SK-N-SH (cell line): ENCODE results near the gene GLUL. TPM values are rescaled to one million over a fixed set of nuclear protein-coding genes. Genes with fewer than 3 reads are reported as not detected.

Source experiments
- CTCF ChIA-PET: fragments of 300-600, 350-600 bp; formaldehyde crosslinking; extraction: SDS; loops from one replicate; lab custom pipeline; 2021; lab: Yijun Ruan, JAX
- POLR2A ChIA-PET: fragments of 350-600 bp; sonication (Branson Sonifier 250); formaldehyde crosslinking; extraction: SDS; loops from one replicate; lab custom pipeline; 2020; ENCODE audit warnings: antibody characterized with exemption, inconsistent platforms; lab: Yijun Ruan, JAX
- DNase-seq: peaks from one replicate; pipeline ENCODE4 v3.0.0; 2012
- H2AFZ ChIP-seq: fragments of 200-600 bp; sonication (generic); 2 replicates; pipeline ENCODE4 v1.8.1; 2016; ENCODE audit warnings: antibody characterized with exemption, mild to moderate bottlenecking, low read depth
- H3F3A ChIP-seq: fragments of 200-600 bp; sonication (generic); replicated peaks from 2 replicates; pipeline ENCODE3; 2016; ENCODE audit warnings: antibody characterized with exemption, mild to moderate bottlenecking; ENCODE audit not compliant: insufficient read depth
- H3K27ac ChIP-seq, 2 experiments: fragments of 200-500 bp in 1 of 2; fragments of 200-600 bp in 1 of 2; sonication (Bioruptor generic) in 1 of 2; sonication (generic), shearing (Covaris generic) in 1 of 2; 2 replicates each; pipeline versions ENCODE4 v1.5.1 to v1.6.1; 2014 to 2016; ENCODE audit warnings: low read depth in 2 of 2, inconsistent platforms in 1 of 2, low read length in 1 of 2, mild to moderate bottlenecking in 1 of 2, mixed read lengths in 1 of 2
- H3K27me3 ChIP-seq: fragments of 200-600 bp; sonication (generic), shearing (Covaris generic); 2 replicates; pipeline ENCODE4 v1.6.1; 2016; ENCODE audit warnings: mixed run types; ENCODE audit not compliant: insufficient read depth
- H3K36me3 ChIP-seq, 2 experiments: fragments of 200-500 bp in 1 of 2; fragments of 200-600 bp in 1 of 2; sonication (Bioruptor generic) in 1 of 2; sonication (generic) in 1 of 2; replicated peaks in 1 of 2; 2 replicates each; pipeline versions ENCODE3 to v1.5.1; 2014 to 2016; ENCODE audit warnings: low read length in 1 of 2, mild to moderate bottlenecking in 1 of 2; ENCODE audit not compliant: insufficient read depth in 2 of 2, control insufficient read depth in 1 of 2
- H3K4me1 ChIP-seq, 2 experiments: fragments of 200-500 bp in 1 of 2; fragments of 200-600 bp in 1 of 2; sonication (Bioruptor generic) in 1 of 2; sonication (generic), shearing (Covaris generic) in 1 of 2; 2 replicates each; pipeline versions ENCODE4 v1.5.1 to v1.6.1; 2014 to 2016; ENCODE audit warnings: low read depth in 1 of 2, low read length in 1 of 2, mixed run types in 1 of 2; ENCODE audit not compliant: insufficient read depth in 2 of 2, control insufficient read depth in 1 of 2
- H3K4me2 ChIP-seq: fragments of 200-600 bp; sonication (generic), shearing (Covaris generic); 2 replicates; pipeline ENCODE4 v1.6.1; 2017; ENCODE audit warnings: mixed run types
- H3K4me3 ChIP-seq, 2 experiments: fragments of 200-500 bp in 1 of 2; fragments of 200-600 bp in 1 of 2; sonication (Bioruptor generic) in 1 of 2; sonication (generic), shearing (Covaris generic) in 1 of 2; 2 replicates each; pipeline versions ENCODE4 v1.5.1 to v1.8.1; 2014 to 2016; ENCODE audit warnings: low read depth in 2 of 2, inconsistent platforms in 1 of 2, low read length in 1 of 2, mild to moderate bottlenecking in 1 of 2, mixed read lengths in 1 of 2, moderate library complexity in 1 of 2
- H3K79me2 ChIP-seq: fragments of 200-600 bp; sonication (generic); 2 replicates; pipeline ENCODE4 v1.8.1; 2017; ENCODE audit warnings: mild to moderate bottlenecking; ENCODE audit not compliant: insufficient read depth
- H3K9ac ChIP-seq: fragments of 200-600 bp; sonication (generic); 2 replicates; pipeline ENCODE4 v1.6.1; 2017; ENCODE audit warnings: mixed run types
- H3K9me2 ChIP-seq: fragments of 200-600 bp; sonication (generic); 2 replicates; pipeline ENCODE4 v1.6.1; 2017; ENCODE audit warnings: mixed run types
- H3K9me3 ChIP-seq: fragments of 200-600 bp; sonication (generic); 2 replicates; pipeline ENCODE4 v1.6.1; 2017; ENCODE audit warnings: mixed run types, mild to moderate bottlenecking, moderate library complexity
- H4K20me1 ChIP-seq: fragments of 200-600 bp; sonication (generic); 2 replicates; pipeline ENCODE4 v1.6.1; 2017; ENCODE audit warnings: mild to moderate bottlenecking, mixed run types; ENCODE audit not compliant: insufficient read depth
- CHD2 ChIP-seq: fragments of 150-350 bp; IDR thresholded peaks from 2 replicates; pipeline ENCODE4 v1.6.1; 2018; ENCODE audit warnings: low read length; ENCODE audit not compliant: partially characterized antibody
- ELF1 ChIP-seq: IDR thresholded peaks from 2 replicates; pipeline ENCODE4 v1.4.0; 2012
- FOXM1 ChIP-seq: IDR thresholded peaks from 2 replicates; pipeline ENCODE4 v1.4.0; 2012; ENCODE audit warnings: low read depth, mild to moderate bottlenecking
- GABPA ChIP-seq: IDR thresholded peaks from 2 replicates; pipeline ENCODE4 v1.4.0; 2012; ENCODE audit warnings: low read depth, mild to moderate bottlenecking
- IRF3 ChIP-seq: fragments of 150-350 bp; IDR thresholded peaks from 2 replicates; pipeline ENCODE4 v1.6.1; 2016; ENCODE audit warnings: mild to moderate bottlenecking, low read depth, low read length
- MXI1 ChIP-seq: IDR thresholded peaks from 2 replicates; pipeline ENCODE4 v1.6.1; 2012; ENCODE audit warnings: mild to moderate bottlenecking, low read depth, low read length, improper control_type of control experiment
- NFIC ChIP-seq: IDR thresholded peaks from 2 replicates; pipeline ENCODE4 v1.4.0; 2012; ENCODE audit warnings: borderline replicate concordance
- POLR2AphosphoS5 ChIP-seq: IDR thresholded peaks from 2 replicates; pipeline ENCODE4 v1.6.1; 2012; ENCODE audit warnings: low read depth, low read length
- RAD21 ChIP-seq: IDR thresholded peaks from 2 replicates; pipeline ENCODE4 v1.6.1; 2012; ENCODE audit warnings: mild to moderate bottlenecking, low read length
- RCOR1 ChIP-seq: fragments of 150-350 bp; IDR thresholded peaks from 2 replicates; pipeline ENCODE4 v1.6.1; 2017; ENCODE audit warnings: antibody characterized with exemption, low read length
- RFX5 ChIP-seq: IDR thresholded peaks from 2 replicates; pipeline ENCODE4 v1.6.1; 2012; ENCODE audit warnings: mild to moderate bottlenecking, improper control_type of control experiment, low read length
- SIN3A ChIP-seq: IDR thresholded peaks from 2 replicates; pipeline ENCODE4 v1.6.1; 2012; ENCODE audit warnings: low read depth, mild to moderate bottlenecking, low read length, moderate library complexity, borderline replicate concordance
- TAF1 ChIP-seq: IDR thresholded peaks from 2 replicates; pipeline ENCODE4 v1.6.1; 2012; ENCODE audit warnings: low read depth, mild to moderate bottlenecking, low read length, moderate library complexity, borderline replicate concordance
- USF1 ChIP-seq: IDR thresholded peaks from 2 replicates; pipeline ENCODE4 v1.4.0; 2012; ENCODE audit warnings: low read depth, borderline replicate concordance
- YY1 ChIP-seq: IDR thresholded peaks from 2 replicates; pipeline ENCODE4 v1.4.0; 2012; ENCODE audit warnings: low read depth, mild to moderate bottlenecking
- WGBS: methylation state at CpG from one replicate; pipeline ENCODE4 v1.1.6; 2017; ENCODE audit warnings: low lambda C conversion rate; 5-methylcytosine and 5-hydroxymethylcytosine counted together
- polyA plus RNA-seq, 3 experiments: library from polyadenylated mRNA; depleted of rRNA; stranded (reverse); fragments of >200 nt; gene quantifications; 2 replicates each; pipeline ENCODE4 v1.2.3, GENCODE V29; 2012
- TF ChIP-seq, protein P1 (sequence below): fragments of 150-350 bp; IDR thresholded peaks from 2 replicates; pipeline ENCODE4 v1.6.1; 2017; ENCODE audit warnings: antibody characterized with exemption, low read length, low read depth, borderline replicate concordance
- TF ChIP-seq, protein P2 (sequence below): IDR thresholded peaks from 2 replicates; pipeline ENCODE4 v1.4.0; 2012; ENCODE audit warnings: low read depth

Gene GLUL
- polyA plus RNA-seq (2012; rRNA removed) = 107 TPM in 2 replicates
- 84.8 and 96.2 TPM in 2 replicates for polyA plus RNA-seq (2012; cell fraction: cytosol; rRNA removed)
- 153 and 161 TPM in 2 replicates for polyA plus RNA-seq (2012; cell fraction: nucleus; rRNA removed)

- H3K9me3 ChIP-seq = no peaks in the 10 kb centered on the region
- H3K36me3 ChIP-seq = peaks cover 20 to 23% of the 10 kb centered on the region in 2 experiments
- peak; percentile 98 for DNase-seq
- peak; percentile 65; the same call in 1 of the 2 replicates for TF ChIP-seq MXI1
- TF ChIP-seq TAF1 = peak; percentile 90
- TF ChIP-seq GABPA = peak; percentile 13; the same call in 1 of the 2 replicates
- TF ChIP-seq IRF3 = peak; percentile 55
- 0 out of 2 replicates have a peak, but pooled peaks have one; percentile 34 for TF ChIP-seq FOXM1
- TF ChIP-seq SIN3A = peak; percentile 73; the same call in 1 of the 2 replicates
- TF ChIP-seq RAD21 = no peak
- TF ChIP-seq CHD2 = peak; percentile 96
- peak; percentile 41; the same call in 1 of the 2 replicates for TF ChIP-seq YY1
- TF ChIP-seq NFIC = no peak
- peak; percentile 73 for TF ChIP-seq USF1
- TF ChIP-seq, protein P1, sequence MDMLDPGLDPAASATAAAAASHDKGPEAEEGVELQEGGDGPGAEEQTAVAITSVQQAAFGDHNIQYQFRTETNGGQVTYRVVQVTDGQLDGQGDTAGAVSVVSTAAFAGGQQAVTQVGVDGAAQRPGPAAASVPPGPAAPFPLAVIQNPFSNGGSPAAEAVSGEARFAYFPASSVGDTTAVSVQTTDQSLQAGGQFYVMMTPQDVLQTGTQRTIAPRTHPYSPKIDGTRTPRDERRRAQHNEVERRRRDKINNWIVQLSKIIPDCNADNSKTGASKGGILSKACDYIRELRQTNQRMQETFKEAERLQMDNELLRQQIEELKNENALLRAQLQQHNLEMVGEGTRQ = peak; percentile 35; the same call in 1 of the 2 replicates
- TF ChIP-seq RCOR1 = no peak
- TF ChIP-seq RFX5 = peak; percentile 78
- TF ChIP-seq ELF1 = no peak
- peak; percentile 97 for TF ChIP-seq POLR2AphosphoS5
- TF ChIP-seq, protein P2, sequence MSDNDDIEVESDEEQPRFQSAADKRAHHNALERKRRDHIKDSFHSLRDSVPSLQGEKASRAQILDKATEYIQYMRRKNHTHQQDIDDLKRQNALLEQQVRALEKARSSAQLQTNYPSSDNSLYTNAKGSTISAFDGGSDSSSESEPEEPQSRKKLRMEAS = peak; percentile 62; the same call in 1 of the 2 replicates
- peak within 1 kb of the TSS; percentile 95 to 99 for H3K4me3 ChIP-seq
- peak within 1 kb of the TSS; percentile 93 for H2AFZ ChIP-seq
- under 1% methylated on average over 35 of the region's 70 CpGs for WGBS
- H3K9me2 ChIP-seq = no peaks in the 10 kb centered on the region
- H3K27ac ChIP-seq = peak within 1 kb of the TSS; percentile 84 to 95
- H3F3A ChIP-seq = no peaks in the 10 kb centered on the region
- peaks cover 31% of the 10 kb centered on the region for H4K20me1 ChIP-seq
- H3K79me2 ChIP-seq = peaks cover 44% of the 10 kb centered on the region
- ChIA-PET CTCF (interaction anchor here (0.8 to 12.2 kb wide), 5 partner anchors 10 to 306 kb away, joined by 3 to 350 read pairs (median 4); no protein-coding TSS in a partner anchor), POLR2A (interaction anchor here (0.6 to 3.7 kb wide), 11 partner anchors 13 to 251 kb away, joined by 3 to 31 read pairs (median 4); no protein-coding TSS in a partner anchor)
- H3K27me3 ChIP-seq = no peaks in the 10 kb centered on the region
- H3K4me2 ChIP-seq = peak within 1 kb of the TSS; percentile 95
- peak within 1 kb of the TSS; percentile 97 for H3K9ac ChIP-seq
- peaks cover 0 to 11% of the 10 kb centered on the region in 2 experiments; a peak in 3 of 4 replicates for H3K4me1 ChIP-seq
Observed at GRCh38 chr1:182391362-182392049, at the start of gene GLUL. Gene GLUL (minus strand): TSS chr1:182391790. CDS start chr1:182388737, 3,053 bp downstream.
